Measurements from ENCODE around the gene COLEC12. TPM values are rescaled to one million over a fixed set of nuclear protein-coding genes. Genes with fewer than 3 reads are reported as not detected.

The COLEC12 gene
- total and polyA plus RNA-seq, 8 donors, result 0.35 to 5.5 (median 1.3) TPM

DNA sequence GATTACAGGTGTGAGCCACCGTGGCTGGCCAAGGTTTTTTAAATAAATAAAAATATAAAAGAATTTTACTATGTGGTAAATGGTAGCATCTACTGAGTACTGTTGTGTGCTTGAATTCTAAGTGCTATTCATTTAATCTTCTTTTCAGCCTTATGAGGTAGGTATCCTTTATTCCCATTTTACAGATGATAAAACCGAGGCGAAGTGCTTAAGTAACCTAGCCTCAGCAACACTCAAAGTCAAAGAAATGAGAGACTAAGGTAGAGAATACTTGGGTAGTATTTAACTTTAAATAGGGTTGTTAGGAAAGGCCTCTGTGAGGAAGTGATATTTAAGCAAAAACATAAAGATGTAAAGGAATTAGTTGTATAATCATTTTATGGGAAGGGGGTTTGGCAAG is 227.0 kb downstream of the COLEC12 start:
- TF ChIP-seq, protein P1, sequence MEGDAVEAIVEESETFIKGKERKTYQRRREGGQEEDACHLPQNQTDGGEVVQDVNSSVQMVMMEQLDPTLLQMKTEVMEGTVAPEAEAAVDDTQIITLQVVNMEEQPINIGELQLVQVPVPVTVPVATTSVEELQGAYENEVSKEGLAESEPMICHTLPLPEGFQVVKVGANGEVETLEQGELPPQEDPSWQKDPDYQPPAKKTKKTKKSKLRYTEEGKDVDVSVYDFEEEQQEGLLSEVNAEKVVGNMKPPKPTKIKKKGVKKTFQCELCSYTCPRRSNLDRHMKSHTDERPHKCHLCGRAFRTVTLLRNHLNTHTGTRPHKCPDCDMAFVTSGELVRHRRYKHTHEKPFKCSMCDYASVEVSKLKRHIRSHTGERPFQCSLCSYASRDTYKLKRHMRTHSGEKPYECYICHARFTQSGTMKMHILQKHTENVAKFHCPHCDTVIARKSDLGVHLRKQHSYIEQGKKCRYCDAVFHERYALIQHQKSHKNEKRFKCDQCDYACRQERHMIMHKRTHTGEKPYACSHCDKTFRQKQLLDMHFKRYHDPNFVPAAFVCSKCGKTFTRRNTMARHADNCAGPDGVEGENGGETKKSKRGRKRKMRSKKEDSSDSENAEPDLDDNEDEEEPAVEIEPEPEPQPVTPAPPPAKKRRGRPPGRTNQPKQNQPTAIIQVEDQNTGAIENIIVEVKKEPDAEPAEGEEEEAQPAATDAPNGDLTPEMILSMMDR (IDR thresholded peaks at IDR 0.05), result no peak
- ATAC-seq (no peak), DNase-seq (no peak), FAIRE-seq (no peak)
- Histone ChIP-seq H3K27me3 (no peaks in the 10 kb centered on the region), H3K4me1 (peaks cover 0 to 8% (median 7%) of the 10 kb centered on the region in 3 donors), H3K9me3 (no peaks in the 10 kb centered on the region), H3K36me3 (no peaks in the 10 kb centered on the region), H3K4me3 (no peak overlapping the region), H3K27ac (no peak overlapping the region)
- intact Hi-C loops (cut with DNase I), result no loop called here
- 89 to 94% methylated on average over 3 of the region's 3 CpGs for WGBS, 2 donors

DNA sequence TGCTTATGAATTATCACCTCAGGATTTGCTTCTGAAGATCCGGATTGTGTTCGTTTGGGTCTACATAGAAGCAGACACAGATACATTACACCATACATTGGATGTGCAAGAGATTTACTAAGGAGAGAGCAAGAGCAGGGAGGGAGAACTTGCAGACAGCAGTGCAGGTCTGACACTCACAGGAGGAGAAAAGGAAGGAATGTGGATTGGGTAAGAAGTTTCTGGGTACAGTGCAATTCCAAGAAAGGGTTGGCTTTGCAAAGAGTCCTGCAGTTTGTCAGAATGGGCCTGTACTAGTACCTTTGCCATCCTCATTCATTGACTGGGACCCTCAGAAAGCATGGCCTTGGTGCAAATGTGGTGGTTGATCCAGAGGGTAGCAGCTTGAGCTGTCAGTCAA is 227.9 kb downstream of the COLEC12 start:
- DNase-seq, result no peak
- ATAC-seq, result no peak
- no peak for FAIRE-seq
- no peak overlapping the region for H3K27ac ChIP-seq
- peaks cover 0 to 8% (median 7%) of the 10 kb centered on the region in 3 donors for H3K4me1 ChIP-seq
- intact Hi-C loops (cut with DNase I), result no loop called here
- H3K4me3 ChIP-seq, result no peak overlapping the region
- H3K27me3 ChIP-seq, result no peaks in the 10 kb centered on the region
- no peaks in the 10 kb centered on the region for H3K36me3 ChIP-seq
- no peaks in the 10 kb centered on the region for H3K9me3 ChIP-seq
- TF ChIP-seq, protein P1 (IDR thresholded peaks at IDR 0.05), result no peak
- 83 to 85% methylated on average over 2 of the region's 2 CpGs for WGBS, 2 donors

DNA sequence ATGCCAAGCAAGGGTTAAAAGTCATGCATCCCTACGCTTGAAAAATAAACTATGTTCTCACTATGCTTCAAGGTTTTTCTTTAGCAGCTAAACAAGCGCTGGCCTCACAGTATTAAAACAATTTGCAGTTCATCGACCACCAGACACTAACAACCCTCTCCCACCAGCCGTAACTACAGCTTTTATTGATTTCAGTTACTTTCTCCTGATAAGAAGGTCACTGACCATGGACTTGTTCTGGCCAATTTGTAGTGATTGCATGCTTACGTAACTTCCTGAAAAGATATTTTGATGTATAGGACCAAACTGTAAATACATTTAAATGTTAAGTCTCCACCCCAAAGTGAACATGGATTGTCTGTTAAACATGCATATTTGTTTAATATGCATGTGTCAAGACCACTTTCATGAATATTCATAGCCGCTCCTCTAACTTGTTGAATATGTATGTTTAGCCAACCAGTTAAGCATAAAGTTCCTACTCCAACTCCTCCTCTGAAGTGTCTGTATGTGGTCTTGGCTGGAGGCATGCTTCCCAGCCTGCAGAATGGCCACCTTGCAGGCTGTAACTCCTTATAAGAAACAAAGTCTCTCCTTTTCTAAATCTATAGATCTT is 230.9 kb downstream of the COLEC12 start:
- DNase-seq (no peak), ATAC-seq (no peak), FAIRE-seq (no peak)
- intact Hi-C loops (cut with DNase I), result no loop called here
- Histone ChIP-seq H3K27ac (no peak overlapping the region), H3K36me3 (peaks cover 0 to under 1% (median 0%) of the 10 kb centered on the region in 3 donors), H3K4me1 (peaks cover 0 to 17% (median 7%) of the 10 kb centered on the region in 3 donors), H3K9me3 (no peaks in the 10 kb centered on the region), H3K27me3 (no peaks in the 10 kb centered on the region), H3K4me3 (peak overlapping the region in 1 of 4 donors; percentile 68)
- WGBS, 2 donors, result 31 to 33% methylated on average over 6 of the region's 6 CpGs
- TF ChIP-seq, protein P1 (IDR thresholded peaks at IDR 0.05), result no peak

DNA sequence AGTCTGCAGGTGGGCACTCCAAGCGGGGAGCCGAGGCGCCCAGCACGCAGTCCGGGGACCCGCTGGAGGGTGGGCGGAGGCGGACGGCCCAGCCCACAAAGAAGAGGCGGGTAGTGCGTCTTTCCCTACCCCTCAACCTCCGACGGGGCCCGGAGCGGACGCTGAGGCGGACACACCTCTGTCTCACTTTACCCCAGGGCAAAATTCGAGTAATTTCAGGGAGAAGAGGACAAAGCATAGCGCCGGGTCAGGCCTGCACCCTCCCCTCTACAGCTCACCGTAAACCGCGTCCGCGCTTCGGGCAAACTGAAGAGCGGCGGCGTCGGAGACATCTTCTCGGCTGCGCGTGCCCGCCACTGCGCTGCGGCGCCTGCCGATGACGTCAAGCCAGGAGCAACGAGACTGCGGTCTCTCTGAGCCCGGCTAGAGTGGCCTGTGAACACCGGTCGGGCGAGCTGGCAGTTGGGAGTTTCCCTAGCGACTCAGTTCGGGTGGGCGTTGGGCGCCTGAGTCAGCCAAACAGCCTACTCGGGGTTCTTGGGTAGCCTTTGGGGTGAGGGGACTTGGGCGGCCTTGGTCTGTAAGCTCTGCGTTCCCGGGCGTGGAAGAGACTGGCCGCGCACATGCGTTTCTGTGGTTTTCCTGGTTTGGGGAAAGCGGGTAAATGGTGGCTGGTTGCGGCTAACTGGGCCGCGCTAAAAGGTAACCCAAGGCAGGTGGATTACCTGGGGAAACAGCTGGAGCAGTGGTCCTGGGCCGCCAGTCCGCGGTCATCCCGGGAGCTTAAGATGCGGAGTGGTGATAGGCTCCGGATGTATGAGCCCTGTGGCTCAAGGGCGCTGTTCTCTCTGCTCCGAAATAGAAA is 232.6 kb downstream of the COLEC12 start, which contains the start of gene THOC1:
Gene THOC1 (minus strand): TSS at position 360 of the 865 bp plus-strand sequence. CDS start 28 bp downstream, at position 332.
- peaks cover 0 to 10% (median 0%) of the 10 kb centered on the region in 3 donors for H3K36me3 ChIP-seq
- peak within 1 kb of the TSS; percentile 76 to 88 (median 82) for H3K27ac ChIP-seq
- no peaks in the 10 kb centered on the region for H3K9me3 ChIP-seq
- H3K4me3 ChIP-seq, result peak within 1 kb of the TSS; percentile 68 to 90 (median 73)
- TF ChIP-seq, protein P1 (IDR thresholded peaks at IDR 0.05), result no peak
- H3K4me1 ChIP-seq, result peaks cover 0 to 17% (median 7%) of the 10 kb centered on the region in 3 donors
- peak; percentile 88 to 97 (median 93) for DNase-seq
- no peaks in the 10 kb centered on the region for H3K27me3 ChIP-seq
- WGBS, 2 donors, result 0 to 1% methylated on average over 67 to 69 of the region's 69 CpGs
- no peak for FAIRE-seq
- intact Hi-C loops (cut with DNase I), result no loop called here
- ATAC-seq, result peak; percentile 97 to 99 (median 98)
